Type B pancreatic cell (in vitro differentiated cells): ENCODE data around the gene LEMD2. TPM values are rescaled to one million over a fixed set of nuclear protein-coding genes. Genes with fewer than 3 reads are reported as not detected.

ENCODE experiments used
- DNase-seq: peaks from one replicate; pipeline ENCODE4 v3.0.0; 2021; ENCODE audit warnings: mixed read lengths; ENCODE audit not compliant: unreplicated experiment; ENCODE audit errors: extremely low spot score
- H3K27ac Mint-ChIP-seq: 2 replicates; pipeline ENCODE4 v1.8.0; 2021; ENCODE audit warnings: mild to moderate bottlenecking, mixed read lengths
- H3K27me3 Mint-ChIP-seq: 2 replicates; pipeline ENCODE4 v1.8.0; 2021; ENCODE audit warnings: mixed read lengths
- H3K36me3 Mint-ChIP-seq: 2 replicates; pipeline ENCODE4 v1.8.0; 2021; ENCODE audit warnings: mixed read lengths
- H3K4me1 Mint-ChIP-seq: one replicate; pipeline ENCODE4 v1.8.0; 2021; ENCODE audit warnings: mixed read lengths; ENCODE audit not compliant: unreplicated experiment
- H3K4me3 Mint-ChIP-seq: 2 replicates; pipeline ENCODE4 v1.8.0; 2021; ENCODE audit warnings: mild to moderate bottlenecking, mixed read lengths
- H3K9me3 Mint-ChIP-seq: 2 replicates; pipeline ENCODE4 v1.8.0; 2021; ENCODE audit warnings: mixed read lengths
- total RNA-seq: library from RNA; stranded (reverse); gene quantifications from 2 replicates; pipeline ENCODE4 v1.2.1, GENCODE V29; 2021; ENCODE audit warnings: low replicate concordance
- TF ChIP-seq, protein P1 (sequence below): fragments of 200-600 bp; sonication (generic); conservative IDR thresholded peaks from 2 replicates; pipeline ENCODE4 v1.5.0; 2021; ENCODE audit warnings: antibody characterized with exemption, mild to moderate bottlenecking

LEMD2 gene
- total RNA-seq, 1 donor from 2014 or later = 64.7 TPM

DNA sequence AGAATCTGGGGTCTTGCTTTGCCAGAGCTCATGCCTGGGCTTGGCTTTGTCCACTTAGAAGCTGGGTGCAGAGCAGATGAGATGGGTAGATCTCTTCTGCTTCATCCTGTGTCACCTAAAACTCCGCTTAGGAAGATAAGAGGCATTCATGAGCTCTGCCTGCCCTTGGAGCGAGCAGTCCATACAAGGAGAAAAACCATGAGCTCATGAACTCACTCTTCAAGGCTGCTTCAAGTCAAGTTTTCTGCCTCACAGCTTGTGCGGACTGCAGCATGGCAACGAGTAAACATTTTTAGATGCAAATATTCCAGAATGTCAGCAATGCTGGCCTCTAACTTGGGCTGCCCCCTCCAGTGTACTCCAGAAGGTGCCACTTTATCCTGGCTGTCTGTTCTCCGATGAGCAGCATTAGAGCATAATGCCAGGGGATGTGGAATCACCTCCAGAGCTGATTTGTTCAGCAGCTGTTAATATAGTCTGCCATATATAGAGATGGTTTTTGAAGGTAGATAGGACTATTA, 66.8 kb downstream of the LEMD2 start:
- Mint-ChIP-seq H3K27ac (no peak overlapping the region), H3K36me3 (no peaks in the 10 kb centered on the region)
- TF ChIP-seq, protein P1, sequence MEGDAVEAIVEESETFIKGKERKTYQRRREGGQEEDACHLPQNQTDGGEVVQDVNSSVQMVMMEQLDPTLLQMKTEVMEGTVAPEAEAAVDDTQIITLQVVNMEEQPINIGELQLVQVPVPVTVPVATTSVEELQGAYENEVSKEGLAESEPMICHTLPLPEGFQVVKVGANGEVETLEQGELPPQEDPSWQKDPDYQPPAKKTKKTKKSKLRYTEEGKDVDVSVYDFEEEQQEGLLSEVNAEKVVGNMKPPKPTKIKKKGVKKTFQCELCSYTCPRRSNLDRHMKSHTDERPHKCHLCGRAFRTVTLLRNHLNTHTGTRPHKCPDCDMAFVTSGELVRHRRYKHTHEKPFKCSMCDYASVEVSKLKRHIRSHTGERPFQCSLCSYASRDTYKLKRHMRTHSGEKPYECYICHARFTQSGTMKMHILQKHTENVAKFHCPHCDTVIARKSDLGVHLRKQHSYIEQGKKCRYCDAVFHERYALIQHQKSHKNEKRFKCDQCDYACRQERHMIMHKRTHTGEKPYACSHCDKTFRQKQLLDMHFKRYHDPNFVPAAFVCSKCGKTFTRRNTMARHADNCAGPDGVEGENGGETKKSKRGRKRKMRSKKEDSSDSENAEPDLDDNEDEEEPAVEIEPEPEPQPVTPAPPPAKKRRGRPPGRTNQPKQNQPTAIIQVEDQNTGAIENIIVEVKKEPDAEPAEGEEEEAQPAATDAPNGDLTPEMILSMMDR = no peak

DNA sequence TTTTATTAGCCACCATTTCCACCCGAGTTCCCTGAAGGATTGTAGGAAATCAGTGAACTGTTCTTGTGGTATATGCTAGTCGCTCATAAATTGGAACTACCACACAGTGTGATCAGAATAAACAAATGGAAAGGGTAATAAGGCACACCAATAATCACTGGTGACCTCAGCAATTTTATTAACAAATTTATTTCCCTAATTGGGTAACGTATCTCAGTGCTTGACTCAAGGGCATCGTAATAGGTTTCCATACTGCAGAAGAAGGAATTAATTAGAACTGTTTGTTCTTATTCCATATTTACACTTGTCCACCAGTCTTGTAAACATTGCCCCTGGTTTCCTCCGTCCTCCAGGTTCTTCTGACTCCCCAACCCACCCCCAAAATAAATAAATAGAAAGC, 67.4 kb downstream of the LEMD2 start:
- no peaks in the 10 kb centered on the region for H3K36me3 Mint-ChIP-seq

More for the DNA sequence above, 66.8 kb downstream of the LEMD2 start:
- Mint-ChIP-seq H3K4me1 (peaks cover 27% of the 10 kb centered on the region), H3K9me3 (no peaks in the 10 kb centered on the region), H3K4me3 (no peak overlapping the region), H3K27me3 (peaks cover 32% of the 10 kb centered on the region)
- DNase-seq = no peak

More for the DNA sequence above, 67.4 kb downstream of the LEMD2 start:
- H3K9me3 Mint-ChIP-seq = no peaks in the 10 kb centered on the region
- H3K27ac Mint-ChIP-seq = no peak overlapping the region
- H3K4me1 Mint-ChIP-seq = peaks cover 33% of the 10 kb centered on the region
- TF ChIP-seq, protein P1 = no peak
- H3K4me3 Mint-ChIP-seq = no peak overlapping the region
- no peak for DNase-seq
- peaks cover 32% of the 10 kb centered on the region for H3K27me3 Mint-ChIP-seq

Other genes starting within 250 kb of the LEMD2 start
- gene BAK1, start 208.9 kb downstream of the LEMD2 start, total RNA-seq = 27.3 and 37.0 TPM in 2 replicates
- 24.6 and 56.1 TPM in 2 replicates for gene ITPR3, start 167.8 kb downstream of the LEMD2 start, total RNA-seq
- gene UQCC2, start 77.4 kb downstream of the LEMD2 start, total RNA-seq = 79.5 and 98.8 TPM in 2 replicates
- gene IP6K3, start 42.2 kb downstream of the LEMD2 start, total RNA-seq = 0.75 TPM in 1 of 2 replicates, not detected in the other
- 0.65 and 4.6 TPM in 2 replicates for gene MLN, start 14.9 kb upstream of the LEMD2 start, total RNA-seq